Fibroblast of villous mesenchyme (primary cell): ENCODE measurements around the gene IGSF11. TPM values are rescaled to one million over a fixed set of nuclear protein-coding genes. Genes with fewer than 3 reads are reported as not detected.

Experiments used
- DNase-seq: peaks from one replicate; pipeline ENCODE4 v3.0.0-alpha.2; 2010; ENCODE audit warnings: low read depth
- H3K4me3 ChIP-seq: 2 replicates; pipeline ENCODE4 v1.5.1; 2011; ENCODE audit warnings: low read depth, mild to moderate bottlenecking, low read length
- CTCF ChIP-seq: IDR thresholded peaks from 2 replicates; pipeline ENCODE4 v1.5.1; 2012; ENCODE audit warnings: low read depth, mild to moderate bottlenecking, low read length; ENCODE audit not compliant: insufficient read depth
- total RNA-seq: library from RNA; depleted of rRNA; stranded (reverse); fragments of >200 nt; gene quantifications from 2 replicates; pipeline ENCODE4 v1.2.3, GENCODE V29; 2012

Gene IGSF11
- total RNA-seq, 1 donor: under 0.01 TPM

GRCh38 chr3:119018690-119019463, 15.8 kb downstream of the IGSF11 start:
- H3K4me3 ChIP-seq: no peak overlapping the region
- DNase-seq: no peak
- TF ChIP-seq CTCF: no peak

- no peak overlapping the region for H3K4me3 ChIP-seq
- no peak for TF ChIP-seq CTCF
- no peak for DNase-seq
Observed at GRCh38 chr3:119015942-119016341, 18.7 kb downstream of the IGSF11 start.

- H3K4me3 ChIP-seq: no peak overlapping the region
- DNase-seq: no peak
- no peak for TF ChIP-seq CTCF
Observed at GRCh38 chr3:119013951-119014350, 20.7 kb downstream of the IGSF11 start.

- TF ChIP-seq CTCF: no peak
- no peak for DNase-seq
- H3K4me3 ChIP-seq: no peak overlapping the region
Observed at GRCh38 chr3:119011528-119011927, 23.1 kb downstream of the IGSF11 start.

GRCh38 chr3:118997190-118997589, 37.5 kb downstream of the IGSF11 start:
- H3K4me3 ChIP-seq: no peak overlapping the region
- DNase-seq: no peak
- TF ChIP-seq CTCF: no peak

- DNase-seq: no peak
- H3K4me3 ChIP-seq: no peak overlapping the region
- TF ChIP-seq CTCF: no peak
Observed at GRCh38 chr3:118991775-118992174, 42.9 kb downstream of the IGSF11 start.
